ENCODE data around the gene ZKSCAN1.

Gene ZKSCAN1

GRCh38 chr7:100040575-100040974 is 25.2 kb downstream of the ZKSCAN1 start:
- TF ChIP-seq CTCF (IDR thresholded peaks at IDR 0.05; ENCODE audit: insufficient read depth, low read length, missing control alignments): no peak
- ChIA-PET CTCF (interaction anchor here (1.0 to 1.3 kb wide), 2 partner anchors 13 to 50 kb away, joined by 3 to 4 read pairs; no protein-coding TSS in a partner anchor), POLR2A (no interaction called here)
- DNase-seq (ENCODE audit: low read depth, low spot score): no peak
- H3K4me3 ChIP-seq (ENCODE audit: low read depth, low read length): no peak overlapping the region

- DNase-seq (ENCODE audit: low read depth, low spot score): no peak
- TF ChIP-seq CTCF (IDR thresholded peaks at IDR 0.05; ENCODE audit: insufficient read depth, low read length, missing control alignments): no peak
- ChIA-PET POLR2A (no interaction called here), CTCF (interaction anchor here (1.3 to 1.7 kb wide), 2 partner anchors 9 to 51 kb away, joined by 4 to 5 read pairs; no protein-coding TSS in a partner anchor)
- no peak overlapping the region for H3K4me3 ChIP-seq (ENCODE audit: low read depth, low read length)
These were observed 29.3 kb downstream of the ZKSCAN1 start for GRCh38 chr7:100044718-100045117.

GRCh38 chr7:100048680-100049079 is 33.3 kb downstream of the ZKSCAN1 start:
- no peak for TF ChIP-seq CTCF (IDR thresholded peaks at IDR 0.05; ENCODE audit: insufficient read depth, low read length, missing control alignments)
- POLR2A ChIA-PET: no interaction called here
- no peak for DNase-seq (ENCODE audit: low read depth, low spot score)
- no peak overlapping the region for H3K4me3 ChIP-seq (ENCODE audit: low read depth, low read length)
- CTCF ChIA-PET: interaction anchor here (0.9 to 17.4 kb wide), 4 partner anchors 10 to 56 kb away, joined by 3 to 363 read pairs (median 6); no protein-coding TSS in a partner anchor

DNA sequence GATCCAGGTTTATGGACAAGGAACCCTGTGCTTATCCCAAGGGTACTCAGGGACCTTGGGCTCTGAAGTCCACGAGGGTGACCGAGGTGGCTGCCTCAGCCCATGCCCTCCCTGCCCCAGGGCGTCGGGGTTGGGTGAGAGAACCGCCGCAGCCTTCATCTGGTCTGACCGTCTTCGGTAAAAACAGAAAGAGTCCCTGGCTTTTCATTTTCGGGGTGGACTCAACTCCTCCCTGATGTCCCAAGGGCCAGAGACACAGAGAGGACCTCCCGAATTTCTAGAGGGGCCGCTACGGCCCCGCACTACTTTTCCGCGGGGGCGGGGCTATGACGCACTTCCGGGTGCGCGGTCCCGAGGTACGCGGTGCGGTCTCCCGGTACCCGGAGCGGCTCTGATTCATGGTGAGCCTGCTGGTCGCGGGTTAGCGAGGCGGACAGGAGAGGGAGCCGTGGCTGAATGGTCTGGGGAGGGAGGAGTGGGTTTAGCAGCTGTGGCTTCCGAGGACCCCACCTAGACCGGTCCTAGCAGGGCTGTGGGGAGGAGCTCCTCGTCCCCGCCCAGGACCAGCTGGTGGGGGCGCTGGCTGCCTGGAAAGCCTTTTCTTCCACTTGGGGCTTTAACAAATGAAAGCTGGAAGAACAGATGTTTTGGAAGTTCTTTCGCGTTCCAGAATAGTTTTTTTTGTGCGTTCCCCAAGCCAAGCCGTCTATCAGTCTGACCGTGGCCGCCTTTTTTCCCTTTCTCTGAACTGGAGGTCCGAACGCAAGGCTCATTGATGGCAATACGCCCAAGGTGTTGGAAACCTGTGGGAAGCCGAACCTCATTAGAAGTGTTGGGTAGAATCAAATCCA is 34.3 kb downstream of the ZKSCAN1 start, which contains the start of gene ZSCAN21:
Gene ZSCAN21 (plus strand): TSS at position 334 of the 851 bp plus-strand sequence. CDS start 7,233 bp downstream, outside the sequence.
- no peak for DNase-seq (ENCODE audit: low read depth, low spot score)
- peak within 1 kb of the TSS; percentile 96 for H3K4me3 ChIP-seq (ENCODE audit: low read depth, low read length)
- POLR2A ChIA-PET: interaction anchor here (0.6 to 1.0 kb wide), 7 partner anchors 9 to 203 kb away, joined by 3 to 4 read pairs (median 3); partner anchors contain the start of gene ZKSCAN1
- peak; percentile 25 for TF ChIP-seq CTCF (IDR thresholded peaks at IDR 0.05; ENCODE audit: insufficient read depth, low read length, missing control alignments)
- CTCF ChIA-PET: interaction anchor here (1.2 to 17.4 kb wide), 7 partner anchors 9 to 134 kb away, joined by 4 to 363 read pairs (median 6); no protein-coding TSS in a partner anchor

- TF ChIP-seq CTCF (IDR thresholded peaks at IDR 0.05; ENCODE audit: insufficient read depth, low read length, missing control alignments): no peak
- ChIA-PET CTCF (interaction anchor here (1.0 to 17.4 kb wide), 9 partner anchors 8 to 136 kb away, joined by 3 to 363 read pairs (median 9); no protein-coding TSS in a partner anchor), POLR2A (interaction anchor here (0.7 kb wide), 1 partner anchor 42 kb away, joined by 3 read pairs; no protein-coding TSS in a partner anchor)
- H3K4me3 ChIP-seq (ENCODE audit: low read depth, low read length): no peak overlapping the region
- no peak for DNase-seq (ENCODE audit: low read depth, low spot score)
These were observed 36.2 kb downstream of the ZKSCAN1 start for GRCh38 chr7:100051611-100052010.

- ChIA-PET POLR2A (no interaction called here), CTCF (interaction anchor here (0.6 to 17.4 kb wide), 22 partner anchors 9 to 137 kb away, joined by 3 to 363 read pairs (median 4); no protein-coding TSS in a partner anchor)
- TF ChIP-seq CTCF (IDR thresholded peaks at IDR 0.05; ENCODE audit: insufficient read depth, low read length, missing control alignments): peak; percentile 27
- DNase-seq (ENCODE audit: low read depth, low spot score): no peak
- H3K4me3 ChIP-seq (ENCODE audit: low read depth, low read length): no peak overlapping the region
These were observed 37.8 kb downstream of the ZKSCAN1 start for GRCh38 chr7:100053215-100053614.

All from AG04449 (cell line).